HepG2 (cell line): ENCODE measurements around the gene OBI1. TPM values are rescaled to one million over a fixed set of nuclear protein-coding genes. Genes with fewer than 3 reads are reported as not detected.

Source experiments
- FOXK2 ChIP-seq: fragments of 450-650 bp; IDR thresholded peaks from 2 replicates; pipeline ENCODE4 v1.6.1; 2016
- HOMEZ ChIP-seq: IDR thresholded peaks from 2 replicates; pipeline ENCODE4 v1.6.1; 2016; ENCODE audit warnings: low read depth
- KAT7 ChIP-seq: IDR thresholded peaks from 2 replicates; pipeline ENCODE4 v1.6.1; 2018; ENCODE audit warnings: borderline replicate concordance, missing compliant biosample characterization
- MED1 ChIP-seq: sonication (generic); formaldehyde crosslinking; IDR thresholded peaks from 2 replicates; pipeline ENCODE4 v1.4.0; 2020; ENCODE audit warnings: missing genetic modification reagents
- RARA ChIP-seq: IDR thresholded peaks from 2 replicates; pipeline ENCODE4 v1.6.1; 2016; ENCODE audit warnings: missing genetic modification reagents, missing compliant biosample characterization
- RFXANK ChIP-seq: IDR thresholded peaks from 2 replicates; pipeline ENCODE4 v1.6.1; 2016
- ZNF790 ChIP-seq: sonication (generic); formaldehyde crosslinking; IDR thresholded peaks from 2 replicates; pipeline ENCODE4 v1.8.0; 2022; ENCODE audit warnings: missing genetic modification reagents, mild to moderate bottlenecking, borderline replicate concordance
- polyA plus RNA-seq, 8 experiments: library from polyadenylated mRNA; depleted of rRNA in 3 of 8; stranded (reverse) in 7 of 8; unstranded in 1 of 8; fragments of >200 nt; fragmentation: Illumina TruSeq in 4 of 8; extraction: Trizol in 4 of 8; gene quantifications; 2 replicates each; pipeline versions ENCODE4 v1.2.1 to v1.2.3, GENCODE V29; 2011 to 2016; ENCODE audit warnings: low read depth in 4 of 8, missing spikeins in 1 of 8, mixed read lengths in 1 of 8; ENCODE audit not compliant: insufficient read depth in 1 of 8
- total RNA-seq, 5 experiments: library from RNA; depleted of rRNA; stranded (reverse); fragments of >200 nt; fragmentation: Illumina TruSeq; extraction: Trizol; gene quantifications; 2 replicates each; pipeline ENCODE4 v1.2.3, GENCODE V29; 2016; ENCODE audit warnings: low read depth in 1 of 5
- TF ChIP-seq, protein P1 (sequence below): sonication (generic); formaldehyde crosslinking; IDR thresholded peaks from 2 replicates; pipeline ENCODE4 v1.4.0; 2020; ENCODE audit warnings: low read depth, missing genetic modification reagents
- TF ChIP-seq, protein P2 (sequence below): sonication (generic); formaldehyde crosslinking; IDR thresholded peaks from 2 replicates; pipeline ENCODE4; 2020; ENCODE audit warnings: missing genetic modification reagents, mild to moderate bottlenecking, borderline replicate concordance
- TF ChIP-seq, protein P3 (sequence below): sonication (generic); formaldehyde crosslinking; IDR thresholded peaks from 2 replicates; pipeline ENCODE4 v1.4.0; 2020; ENCODE audit warnings: missing genetic modification reagents

Gene OBI1
- total and polyA plus RNA-seq, 2 of the 13 experiments (the other 11 are each of a cell fraction or from before 2014, with no cell fraction given): 7.8 to 23.5 TPM

- TF ChIP-seq, protein P1, sequence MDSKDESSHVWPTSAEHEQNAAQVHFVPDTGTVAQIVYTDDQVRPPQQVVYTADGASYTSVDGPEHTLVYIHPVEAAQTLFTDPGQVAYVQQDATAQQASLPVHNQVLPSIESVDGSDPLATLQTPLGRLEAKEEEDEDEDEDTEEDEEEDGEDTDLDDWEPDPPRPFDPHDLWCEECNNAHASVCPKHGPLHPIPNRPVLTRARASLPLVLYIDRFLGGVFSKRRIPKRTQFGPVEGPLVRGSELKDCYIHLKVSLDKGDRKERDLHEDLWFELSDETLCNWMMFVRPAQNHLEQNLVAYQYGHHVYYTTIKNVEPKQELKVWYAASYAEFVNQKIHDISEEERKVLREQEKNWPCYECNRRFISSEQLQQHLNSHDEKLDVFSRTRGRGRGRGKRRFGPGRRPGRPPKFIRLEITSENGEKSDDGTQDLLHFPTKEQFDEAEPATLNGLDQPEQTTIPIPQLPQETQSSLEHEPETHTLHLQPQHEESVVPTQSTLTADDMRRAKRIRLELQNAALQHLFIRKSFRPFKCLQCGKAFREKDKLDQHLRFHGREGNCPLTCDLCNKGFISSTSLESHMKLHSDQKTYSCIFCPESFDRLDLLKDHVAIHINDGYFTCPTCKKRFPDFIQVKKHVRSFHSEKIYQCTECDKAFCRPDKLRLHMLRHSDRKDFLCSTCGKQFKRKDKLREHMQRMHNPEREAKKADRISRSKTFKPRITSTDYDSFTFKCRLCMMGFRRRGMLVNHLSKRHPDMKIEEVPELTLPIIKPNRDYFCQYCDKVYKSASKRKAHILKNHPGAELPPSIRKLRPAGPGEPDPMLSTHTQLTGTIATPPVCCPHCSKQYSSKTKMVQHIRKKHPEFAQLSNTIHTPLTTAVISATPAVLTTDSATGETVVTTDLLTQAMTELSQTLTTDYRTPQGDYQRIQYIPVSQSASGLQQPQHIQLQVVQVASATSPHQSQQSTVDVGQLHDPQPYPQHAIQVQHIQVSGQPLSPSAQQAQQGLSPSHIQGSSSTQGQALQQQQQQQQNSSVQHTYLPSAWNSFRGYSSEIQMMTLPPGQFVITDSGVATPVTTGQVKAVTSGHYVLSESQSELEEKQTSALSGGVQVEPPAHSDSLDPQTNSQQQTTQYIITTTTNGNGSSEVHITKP (CRISPR knock-in tag): no peak
- TF ChIP-seq HOMEZ (CRISPR knock-in tag): 0 out of 2 replicates have a peak, but pooled peaks have one; percentile 22
- TF ChIP-seq RARA (CRISPR knock-in tag): peak; percentile 12; the same call in 1 of the 2 replicates
- no peak for TF ChIP-seq ZNF790 (CRISPR knock-in tag)
- TF ChIP-seq, protein P2, sequence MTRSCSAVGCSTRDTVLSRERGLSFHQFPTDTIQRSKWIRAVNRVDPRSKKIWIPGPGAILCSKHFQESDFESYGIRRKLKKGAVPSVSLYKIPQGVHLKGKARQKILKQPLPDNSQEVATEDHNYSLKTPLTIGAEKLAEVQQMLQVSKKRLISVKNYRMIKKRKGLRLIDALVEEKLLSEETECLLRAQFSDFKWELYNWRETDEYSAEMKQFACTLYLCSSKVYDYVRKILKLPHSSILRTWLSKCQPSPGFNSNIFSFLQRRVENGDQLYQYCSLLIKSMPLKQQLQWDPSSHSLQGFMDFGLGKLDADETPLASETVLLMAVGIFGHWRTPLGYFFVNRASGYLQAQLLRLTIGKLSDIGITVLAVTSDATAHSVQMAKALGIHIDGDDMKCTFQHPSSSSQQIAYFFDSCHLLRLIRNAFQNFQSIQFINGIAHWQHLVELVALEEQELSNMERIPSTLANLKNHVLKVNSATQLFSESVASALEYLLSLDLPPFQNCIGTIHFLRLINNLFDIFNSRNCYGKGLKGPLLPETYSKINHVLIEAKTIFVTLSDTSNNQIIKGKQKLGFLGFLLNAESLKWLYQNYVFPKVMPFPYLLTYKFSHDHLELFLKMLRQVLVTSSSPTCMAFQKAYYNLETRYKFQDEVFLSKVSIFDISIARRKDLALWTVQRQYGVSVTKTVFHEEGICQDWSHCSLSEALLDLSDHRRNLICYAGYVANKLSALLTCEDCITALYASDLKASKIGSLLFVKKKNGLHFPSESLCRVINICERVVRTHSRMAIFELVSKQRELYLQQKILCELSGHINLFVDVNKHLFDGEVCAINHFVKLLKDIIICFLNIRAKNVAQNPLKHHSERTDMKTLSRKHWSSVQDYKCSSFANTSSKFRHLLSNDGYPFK (CRISPR knock-in tag): peak; percentile 64; the same call in 1 of the 2 replicates
- TF ChIP-seq FOXK2: no peak
- TF ChIP-seq, protein P3, sequence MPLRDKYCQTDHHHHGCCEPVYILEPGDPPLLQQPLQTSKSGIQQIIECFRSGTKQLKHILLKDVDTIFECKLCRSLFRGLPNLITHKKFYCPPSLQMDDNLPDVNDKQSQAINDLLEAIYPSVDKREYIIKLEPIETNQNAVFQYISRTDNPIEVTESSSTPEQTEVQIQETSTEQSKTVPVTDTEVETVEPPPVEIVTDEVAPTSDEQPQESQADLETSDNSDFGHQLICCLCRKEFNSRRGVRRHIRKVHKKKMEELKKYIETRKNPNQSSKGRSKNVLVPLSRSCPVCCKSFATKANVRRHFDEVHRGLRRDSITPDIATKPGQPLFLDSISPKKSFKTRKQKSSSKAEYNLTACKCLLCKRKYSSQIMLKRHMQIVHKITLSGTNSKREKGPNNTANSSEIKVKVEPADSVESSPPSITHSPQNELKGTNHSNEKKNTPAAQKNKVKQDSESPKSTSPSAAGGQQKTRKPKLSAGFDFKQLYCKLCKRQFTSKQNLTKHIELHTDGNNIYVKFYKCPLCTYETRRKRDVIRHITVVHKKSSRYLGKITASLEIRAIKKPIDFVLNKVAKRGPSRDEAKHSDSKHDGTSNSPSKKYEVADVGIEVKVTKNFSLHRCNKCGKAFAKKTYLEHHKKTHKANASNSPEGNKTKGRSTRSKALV: no peak
- 0 out of 2 replicates have a peak, but pooled peaks have one; percentile 34 for TF ChIP-seq RFXANK (CRISPR knock-in tag)
- peak; percentile 77 for TF ChIP-seq KAT7 (CRISPR knock-in tag)
- TF ChIP-seq MED1 (CRISPR knock-in tag): peak; percentile 53; the same call in 1 of the 2 replicates
Measured at GRCh38 chr13:78658630-78659449, at the start of gene OBI1 (continued).
